C4-2B (cell line): ENCODE data around the gene PISD.

Source experiments
- ZFX ChIP-seq: fragments of 450-650 bp; IDR thresholded peaks from 2 replicates; pipeline ENCODE4 v1.6.1; 2017
- TF ChIP-seq, protein P1 (sequence below): fragments of 450-650 bp; conservative IDR thresholded peaks from 2 replicates; pipeline ENCODE4 v1.5.1; 2017; ENCODE audit warnings: mild to moderate bottlenecking

DNA sequence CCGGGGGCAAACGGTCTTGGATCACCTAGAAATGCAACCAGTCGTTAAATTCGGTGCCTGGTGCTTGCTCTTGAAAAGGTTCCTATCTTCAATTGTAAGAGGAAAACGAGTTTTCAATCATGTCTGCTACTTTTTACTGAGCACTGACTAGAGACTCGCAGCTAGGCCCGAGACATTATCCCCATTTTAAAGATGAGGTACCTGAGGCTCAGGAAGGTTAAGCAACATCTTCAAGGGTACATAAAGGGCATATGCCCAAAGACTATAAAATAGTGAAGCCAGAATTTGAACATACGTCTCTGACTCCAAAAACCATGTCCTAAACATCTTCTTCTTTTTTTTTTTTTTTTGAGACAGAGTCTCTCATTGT lies 638 bp upstream of the PISD start:
- TF ChIP-seq, protein P1, sequence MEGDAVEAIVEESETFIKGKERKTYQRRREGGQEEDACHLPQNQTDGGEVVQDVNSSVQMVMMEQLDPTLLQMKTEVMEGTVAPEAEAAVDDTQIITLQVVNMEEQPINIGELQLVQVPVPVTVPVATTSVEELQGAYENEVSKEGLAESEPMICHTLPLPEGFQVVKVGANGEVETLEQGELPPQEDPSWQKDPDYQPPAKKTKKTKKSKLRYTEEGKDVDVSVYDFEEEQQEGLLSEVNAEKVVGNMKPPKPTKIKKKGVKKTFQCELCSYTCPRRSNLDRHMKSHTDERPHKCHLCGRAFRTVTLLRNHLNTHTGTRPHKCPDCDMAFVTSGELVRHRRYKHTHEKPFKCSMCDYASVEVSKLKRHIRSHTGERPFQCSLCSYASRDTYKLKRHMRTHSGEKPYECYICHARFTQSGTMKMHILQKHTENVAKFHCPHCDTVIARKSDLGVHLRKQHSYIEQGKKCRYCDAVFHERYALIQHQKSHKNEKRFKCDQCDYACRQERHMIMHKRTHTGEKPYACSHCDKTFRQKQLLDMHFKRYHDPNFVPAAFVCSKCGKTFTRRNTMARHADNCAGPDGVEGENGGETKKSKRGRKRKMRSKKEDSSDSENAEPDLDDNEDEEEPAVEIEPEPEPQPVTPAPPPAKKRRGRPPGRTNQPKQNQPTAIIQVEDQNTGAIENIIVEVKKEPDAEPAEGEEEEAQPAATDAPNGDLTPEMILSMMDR: no peak
- TF ChIP-seq ZFX: no peak
